ENCODE data around the gene LRRC46. TPM values are rescaled to one million over a fixed set of nuclear protein-coding genes. Genes with fewer than 3 reads are reported as not detected.
A peak's percentile ranks its signal among the peaks of the same experiment; 100 is the strongest.

The LRRC46 gene
- total and polyA plus RNA-seq, 9 of the 15 experiments (the other 6 are each of a cell fraction or from before 2014, with no cell fraction given): 0.39 to 1.4 (median 0.53) TPM; not detected in 1

DNA sequence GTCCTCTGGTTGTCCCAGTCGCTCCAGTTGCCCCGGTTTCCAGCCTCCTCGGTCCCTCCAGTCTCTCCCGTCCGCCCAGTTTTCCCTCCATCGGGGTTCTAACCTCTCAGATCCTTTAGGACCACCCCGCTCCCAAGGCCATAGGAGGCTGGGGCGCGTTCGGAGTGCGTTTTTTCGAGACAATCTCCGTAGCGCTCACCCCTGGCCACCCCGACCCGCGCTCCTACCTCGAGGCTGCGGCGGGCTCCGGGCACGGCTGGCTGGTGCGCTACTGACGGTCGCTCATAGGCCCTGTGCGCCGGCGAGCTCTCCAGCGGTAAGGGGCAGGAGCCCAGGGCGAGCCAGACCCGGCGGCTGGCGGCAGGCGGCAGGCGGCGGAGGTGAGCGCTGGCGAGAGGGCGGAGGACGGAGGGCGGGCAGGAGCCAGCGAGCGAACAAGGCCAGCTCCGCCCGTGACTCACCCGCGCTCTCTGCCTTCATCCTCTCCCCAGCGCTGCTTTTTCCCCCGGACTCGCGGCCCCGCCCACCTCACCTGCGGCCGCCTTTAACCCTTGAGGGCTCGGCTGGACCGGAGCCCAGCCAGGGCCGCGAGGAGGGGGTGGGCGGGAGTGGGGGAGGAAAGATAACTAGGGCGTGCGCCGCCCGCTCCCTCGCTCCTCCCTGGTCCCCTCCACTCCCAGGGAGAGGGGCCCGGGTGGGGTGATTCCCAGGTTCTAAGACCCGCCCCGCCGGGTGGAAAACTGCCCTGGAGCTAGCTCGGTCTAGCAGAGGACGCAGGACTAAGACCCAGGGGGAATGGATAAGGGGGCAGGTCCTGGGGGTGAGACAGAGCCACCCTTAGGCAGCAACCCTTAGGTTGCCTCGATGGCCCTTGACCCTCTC, 19.5 kb downstream of the LRRC46 start, which contains the start of gene SP6 (continued):
- TF ChIP-seq ETS1 (conservative IDR thresholded peaks at IDR 0.05; ENCODE audit: control insufficient read depth, low read depth, low read length): no peak
- no peak for TF ChIP-seq MAFK (IDR thresholded peaks at IDR 0.05; ENCODE audit: low read length)
- no peak for TF ChIP-seq RFX5 (IDR thresholded peaks at IDR 0.05; ENCODE audit: low read depth, low read length)
- peak; percentile 71 for TF ChIP-seq CXXC5 (CRISPR knock-in tag; IDR thresholded peaks at IDR 0.05)
- TF ChIP-seq BRF1 (IDR thresholded peaks at IDR 0.05; ENCODE audit: borderline replicate concordance, extremely low read depth, insufficient read length): no peak
- no peak for TF ChIP-seq FOXJ3 (CRISPR knock-in tag; IDR thresholded peaks at IDR 0.05)
- TF ChIP-seq NR2C1 (IDR thresholded peaks at IDR 0.05): no peak
- peak; percentile 10; the same call in 1 of the 2 replicates for TF ChIP-seq NR2C1 (tag; IDR thresholded peaks at IDR 0.05)
- no peak for TF ChIP-seq POLR2AphosphoS5 (IDR thresholded peaks at IDR 0.05; ENCODE audit: control insufficient read depth, insufficient read depth, low read depth, low read length)
- no peak for TF ChIP-seq NR2F6 (CRISPR knock-in tag; IDR thresholded peaks at IDR 0.05)
- TF ChIP-seq ETV5 (CRISPR knock-in tag; IDR thresholded peaks at IDR 0.05; ENCODE audit: low read depth): no peak
- no peak for TF ChIP-seq CLOCK (CRISPR knock-in tag; IDR thresholded peaks at IDR 0.05; ENCODE audit: borderline replicate concordance)
- TF ChIP-seq USF1 (CRISPR knock-in tag; IDR thresholded peaks at IDR 0.05): no peak
- TF ChIP-seq PRMT5 (CRISPR knock-in tag; IDR thresholded peaks at IDR 0.05): no peak
- no peak for TF ChIP-seq MBD1 (CRISPR knock-in tag; IDR thresholded peaks at IDR 0.05)
- TF ChIP-seq PML (IDR thresholded peaks at IDR 0.05; ENCODE audit: low read length): no peak
- no peak for TF ChIP-seq TARDBP (IDR thresholded peaks at IDR 0.05)
- no peak for TF ChIP-seq ZNF41 (CRISPR knock-in tag; conservative IDR thresholded peaks at IDR 0.05)
- no peak for TF ChIP-seq HEY1 (CRISPR knock-in tag; IDR thresholded peaks at IDR 0.05; ENCODE audit: borderline replicate concordance)
- TF ChIP-seq DNMT1 (IDR thresholded peaks at IDR 0.05): no peak
- TF ChIP-seq, protein P1, sequence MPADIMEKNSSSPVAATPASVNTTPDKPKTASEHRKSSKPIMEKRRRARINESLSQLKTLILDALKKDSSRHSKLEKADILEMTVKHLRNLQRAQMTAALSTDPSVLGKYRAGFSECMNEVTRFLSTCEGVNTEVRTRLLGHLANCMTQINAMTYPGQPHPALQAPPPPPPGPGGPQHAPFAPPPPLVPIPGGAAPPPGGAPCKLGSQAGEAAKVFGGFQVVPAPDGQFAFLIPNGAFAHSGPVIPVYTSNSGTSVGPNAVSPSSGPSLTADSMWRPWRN (IDR thresholded peaks at IDR 0.05; ENCODE audit: low read depth): no peak
- no peak for TF ChIP-seq NFIC (IDR thresholded peaks at IDR 0.05)
- no peak for TF ChIP-seq KLF10 (CRISPR knock-in tag; IDR thresholded peaks at IDR 0.05)
